Glutamatergic neuron (in vitro differentiated cells): ENCODE data around the gene KCNMA1. TPM values are rescaled to one million over a fixed set of nuclear protein-coding genes. Genes with fewer than 3 reads are reported as not detected.

Experiments used
- DNase-seq: peaks from one replicate; pipeline ENCODE4 v3.0.0; 2022
- H3K27ac Mint-ChIP-seq: one replicate; pipeline ENCODE4 v1.8.0; 2020; ENCODE audit warnings: mild to moderate bottlenecking, mixed read lengths, inconsistent platforms; ENCODE audit not compliant: unreplicated experiment
- H3K27me3 Mint-ChIP-seq: one replicate; pipeline ENCODE4 v1.8.0; 2020; ENCODE audit warnings: mild to moderate bottlenecking, moderate library complexity, mixed read lengths, inconsistent platforms; ENCODE audit not compliant: unreplicated experiment
- H3K36me3 Mint-ChIP-seq: one replicate; pipeline ENCODE4 v1.8.0; 2020; ENCODE audit warnings: mild to moderate bottlenecking, mixed read lengths, inconsistent platforms; ENCODE audit not compliant: unreplicated experiment
- H3K4me1 Mint-ChIP-seq: one replicate; pipeline ENCODE4 v1.8.0; 2020; ENCODE audit warnings: mild to moderate bottlenecking, low read depth, mixed read lengths, inconsistent platforms; ENCODE audit not compliant: unreplicated experiment
- H3K4me3 Mint-ChIP-seq: one replicate; pipeline ENCODE4 v1.8.0; 2020; ENCODE audit warnings: mild to moderate bottlenecking, mixed read lengths, inconsistent platforms; ENCODE audit not compliant: unreplicated experiment
- H3K9me3 Mint-ChIP-seq: one replicate; pipeline ENCODE4 v1.8.0; 2020; ENCODE audit warnings: mild to moderate bottlenecking, moderate library complexity, mixed read lengths, inconsistent platforms; ENCODE audit not compliant: unreplicated experiment
- total RNA-seq: library from RNA; stranded (reverse); fragmentation: NEBNext Ultra II Directional; extraction: Animal tissue kit (Norgen Biotek cat#: 25700); gene quantifications from one replicate; pipeline ENCODE4 v1.2.1, GENCODE V29; 2021; ENCODE audit not compliant: unreplicated experiment
- TF ChIP-seq, protein P1 (sequence below): fragments of 200-600 bp; sonication (generic); IDR thresholded peaks from one replicate; pipeline ENCODE4 v1.5.0; 2021; ENCODE audit not compliant: partially characterized antibody, unreplicated experiment

Gene KCNMA1
- total RNA-seq, 1 donor from 2014 or later = 3.2 TPM

DNA sequence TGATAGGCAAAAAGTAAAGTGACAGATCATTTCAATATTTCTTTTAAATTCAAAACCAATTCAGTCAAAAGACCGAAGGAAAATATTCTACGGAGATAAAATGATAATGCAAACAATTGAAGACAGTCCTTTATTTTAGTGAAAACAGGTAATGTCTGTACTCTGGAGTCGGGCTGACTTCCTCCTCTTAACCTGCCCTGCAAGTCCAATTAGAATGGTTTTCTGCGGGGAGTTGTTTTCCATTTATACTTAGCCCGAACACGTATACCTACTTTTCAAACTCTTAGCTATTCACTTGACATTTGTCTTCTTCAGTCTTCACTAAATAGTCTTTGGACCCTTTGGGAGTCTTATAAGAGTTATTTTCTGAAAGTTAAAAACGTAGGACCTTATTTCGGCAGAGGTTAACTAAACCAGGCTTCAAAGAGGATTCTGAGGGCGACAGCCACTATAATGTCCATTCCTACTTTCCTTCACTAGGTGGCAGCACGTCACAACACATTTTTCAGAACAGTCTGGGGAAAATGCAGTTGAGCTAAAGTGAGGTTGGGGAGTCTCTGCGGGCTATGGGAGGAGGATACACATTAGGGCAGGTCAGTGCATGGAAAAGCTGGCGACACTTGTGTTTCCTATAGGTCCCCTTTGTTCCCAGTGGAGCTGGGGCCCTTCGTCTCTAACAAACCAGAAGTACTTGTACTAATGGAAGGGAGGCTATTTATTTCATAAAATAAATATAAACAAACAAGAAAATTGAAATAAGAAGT is 472.0 kb downstream of the KCNMA1 start:
- no peak overlapping the region for H3K4me3 Mint-ChIP-seq
- no peaks in the 10 kb centered on the region for H3K27me3 Mint-ChIP-seq
- H3K27ac Mint-ChIP-seq = no peak overlapping the region
- H3K9me3 Mint-ChIP-seq = no peaks in the 10 kb centered on the region
- TF ChIP-seq, protein P1, sequence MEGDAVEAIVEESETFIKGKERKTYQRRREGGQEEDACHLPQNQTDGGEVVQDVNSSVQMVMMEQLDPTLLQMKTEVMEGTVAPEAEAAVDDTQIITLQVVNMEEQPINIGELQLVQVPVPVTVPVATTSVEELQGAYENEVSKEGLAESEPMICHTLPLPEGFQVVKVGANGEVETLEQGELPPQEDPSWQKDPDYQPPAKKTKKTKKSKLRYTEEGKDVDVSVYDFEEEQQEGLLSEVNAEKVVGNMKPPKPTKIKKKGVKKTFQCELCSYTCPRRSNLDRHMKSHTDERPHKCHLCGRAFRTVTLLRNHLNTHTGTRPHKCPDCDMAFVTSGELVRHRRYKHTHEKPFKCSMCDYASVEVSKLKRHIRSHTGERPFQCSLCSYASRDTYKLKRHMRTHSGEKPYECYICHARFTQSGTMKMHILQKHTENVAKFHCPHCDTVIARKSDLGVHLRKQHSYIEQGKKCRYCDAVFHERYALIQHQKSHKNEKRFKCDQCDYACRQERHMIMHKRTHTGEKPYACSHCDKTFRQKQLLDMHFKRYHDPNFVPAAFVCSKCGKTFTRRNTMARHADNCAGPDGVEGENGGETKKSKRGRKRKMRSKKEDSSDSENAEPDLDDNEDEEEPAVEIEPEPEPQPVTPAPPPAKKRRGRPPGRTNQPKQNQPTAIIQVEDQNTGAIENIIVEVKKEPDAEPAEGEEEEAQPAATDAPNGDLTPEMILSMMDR = peak; percentile 82
- no peaks in the 10 kb centered on the region for H3K36me3 Mint-ChIP-seq
- H3K4me1 Mint-ChIP-seq = peaks cover 15% of the 10 kb centered on the region
- DNase-seq = peak; percentile 42

DNA sequence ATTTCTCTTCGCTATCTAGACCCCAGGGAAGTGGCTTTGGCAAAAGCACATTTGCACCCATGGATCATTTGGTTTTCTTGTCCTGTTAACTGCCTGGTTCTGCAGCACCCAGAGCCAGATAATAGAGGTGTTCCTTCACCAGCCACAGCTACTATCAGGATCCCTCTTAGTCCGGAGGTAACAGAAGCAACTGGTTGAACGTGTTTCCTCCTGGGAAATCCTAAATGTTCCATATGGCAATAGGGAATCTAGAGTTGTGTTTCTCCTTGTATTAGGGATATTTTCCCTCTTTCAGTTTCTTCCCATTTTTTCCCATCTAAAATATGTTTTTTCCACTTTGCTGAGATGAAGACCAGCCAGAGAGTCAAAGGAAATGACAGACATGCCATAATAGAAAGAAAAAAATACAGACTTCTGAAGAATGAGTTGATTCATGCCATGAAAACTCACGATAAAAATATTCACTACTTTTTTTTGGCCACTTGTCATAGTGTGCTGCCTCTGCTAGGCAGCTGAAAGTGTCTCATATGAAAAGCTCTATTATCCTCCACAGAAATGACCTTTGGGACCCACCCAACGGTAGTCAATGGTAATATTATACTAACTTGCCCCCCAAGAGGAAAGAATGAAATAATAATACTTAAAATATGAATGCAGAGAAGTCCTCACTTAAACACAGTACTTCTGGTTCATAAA is 472.8 kb downstream of the KCNMA1 start:
- Mint-ChIP-seq H3K36me3 (no peaks in the 10 kb centered on the region), H3K27ac (no peak overlapping the region), H3K4me1 (peaks cover 15% of the 10 kb centered on the region), H3K4me3 (no peak overlapping the region), H3K9me3 (peaks cover 2% of the 10 kb centered on the region), H3K27me3 (no peaks in the 10 kb centered on the region)
- TF ChIP-seq, protein P1 = no peak
- DNase-seq = no peak

DNA sequence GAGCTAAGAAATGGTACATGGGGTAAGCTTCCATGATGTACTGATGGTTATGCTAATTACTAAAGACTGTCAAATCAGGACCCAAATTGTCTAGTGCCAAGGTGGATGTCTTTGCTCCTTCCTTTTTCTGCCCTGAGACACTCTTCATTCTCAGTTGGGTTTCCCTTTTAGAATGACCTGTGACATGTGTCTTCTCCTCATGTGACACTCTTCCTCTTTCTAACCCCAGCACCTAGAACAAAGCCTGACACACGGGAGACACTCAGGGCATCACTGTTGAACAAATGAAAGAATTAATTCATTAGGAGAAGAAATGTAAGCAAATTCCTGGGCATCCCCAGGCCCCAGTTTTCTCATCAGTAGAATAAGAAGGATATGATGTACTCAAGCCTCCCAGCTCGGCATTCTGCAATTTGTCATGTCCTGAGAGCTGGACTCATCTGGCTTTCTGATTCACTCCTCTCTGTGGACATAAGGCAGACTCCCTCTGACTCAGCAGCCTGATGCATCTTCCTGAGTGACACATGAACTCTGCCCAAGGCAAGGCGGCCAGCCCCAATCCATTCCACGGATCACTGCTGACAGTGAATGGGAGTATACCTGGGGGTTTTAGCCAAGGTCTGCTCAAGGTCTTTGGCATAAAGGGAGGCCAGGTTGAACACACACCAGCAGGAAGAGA is 473.8 kb downstream of the KCNMA1 start:
- Mint-ChIP-seq H3K4me1 (peaks cover 15% of the 10 kb centered on the region), H3K27me3 (no peaks in the 10 kb centered on the region), H3K36me3 (no peaks in the 10 kb centered on the region), H3K4me3 (no peak overlapping the region), H3K27ac (peak overlapping the region; percentile 20), H3K9me3 (peaks cover 2% of the 10 kb centered on the region)
- TF ChIP-seq, protein P1 = no peak
- peak; percentile 39 for DNase-seq

DNA sequence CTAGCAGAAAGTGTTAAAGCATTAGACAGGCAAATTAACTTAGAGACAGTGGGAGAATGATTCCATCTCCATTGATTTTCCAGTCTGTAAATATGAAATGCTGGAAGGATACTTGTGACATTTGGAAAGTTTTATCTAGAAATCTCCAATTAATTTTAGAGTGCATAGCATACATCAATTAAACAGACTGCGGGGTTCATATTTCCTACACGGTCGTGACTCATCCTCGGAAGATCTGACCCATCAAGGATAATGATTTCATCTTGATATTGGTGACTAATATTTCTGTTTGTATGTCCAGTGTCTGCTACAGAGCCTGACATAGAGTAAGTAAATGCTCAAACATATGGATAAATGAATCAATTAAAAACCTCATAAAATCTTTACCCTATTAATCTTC is 474.9 kb downstream of the KCNMA1 start:
- TF ChIP-seq, protein P1 = no peak
- DNase-seq = no peak
- Mint-ChIP-seq H3K9me3 (peaks cover 2% of the 10 kb centered on the region), H3K4me3 (no peak overlapping the region), H3K36me3 (no peaks in the 10 kb centered on the region), H3K27ac (no peak overlapping the region), H3K27me3 (no peaks in the 10 kb centered on the region), H3K4me1 (peaks cover 15% of the 10 kb centered on the region)
